WI38 (cell line): ENCODE results near the gene ROR1.

Experiments
- H3K4me3 ChIP-seq: 2 replicates; pipeline ENCODE4 v1.5.1; 2011; ENCODE audit warnings: low read depth, mild to moderate bottlenecking, control low read depth, low read length
- TF ChIP-seq, protein P1 (sequence below): IDR thresholded peaks from 2 replicates; pipeline ENCODE4 v1.5.1; 2012; ENCODE audit warnings: low read depth, mild to moderate bottlenecking, control low read depth, low read length

Gene ROR1

DNA sequence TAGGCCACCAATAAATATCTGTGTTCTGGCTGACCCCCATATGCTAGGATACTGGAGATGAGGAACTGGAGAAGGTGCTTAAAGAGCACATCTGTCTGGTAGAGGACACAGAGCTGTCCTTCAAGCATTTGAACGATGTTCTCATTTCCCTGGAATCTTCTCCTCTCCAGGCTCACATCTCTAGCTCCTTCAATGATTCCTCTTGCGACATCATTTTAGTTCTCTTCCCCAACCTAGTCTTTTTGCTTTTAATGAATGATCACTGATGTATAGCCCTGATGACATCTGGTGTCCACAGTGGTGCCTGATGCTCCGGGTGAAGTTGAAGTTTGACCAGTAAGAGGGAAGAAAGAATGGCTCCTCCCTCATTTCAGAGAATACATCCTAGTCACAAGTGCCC is 348.8 kb downstream of the ROR1 start:
- TF ChIP-seq, protein P1, sequence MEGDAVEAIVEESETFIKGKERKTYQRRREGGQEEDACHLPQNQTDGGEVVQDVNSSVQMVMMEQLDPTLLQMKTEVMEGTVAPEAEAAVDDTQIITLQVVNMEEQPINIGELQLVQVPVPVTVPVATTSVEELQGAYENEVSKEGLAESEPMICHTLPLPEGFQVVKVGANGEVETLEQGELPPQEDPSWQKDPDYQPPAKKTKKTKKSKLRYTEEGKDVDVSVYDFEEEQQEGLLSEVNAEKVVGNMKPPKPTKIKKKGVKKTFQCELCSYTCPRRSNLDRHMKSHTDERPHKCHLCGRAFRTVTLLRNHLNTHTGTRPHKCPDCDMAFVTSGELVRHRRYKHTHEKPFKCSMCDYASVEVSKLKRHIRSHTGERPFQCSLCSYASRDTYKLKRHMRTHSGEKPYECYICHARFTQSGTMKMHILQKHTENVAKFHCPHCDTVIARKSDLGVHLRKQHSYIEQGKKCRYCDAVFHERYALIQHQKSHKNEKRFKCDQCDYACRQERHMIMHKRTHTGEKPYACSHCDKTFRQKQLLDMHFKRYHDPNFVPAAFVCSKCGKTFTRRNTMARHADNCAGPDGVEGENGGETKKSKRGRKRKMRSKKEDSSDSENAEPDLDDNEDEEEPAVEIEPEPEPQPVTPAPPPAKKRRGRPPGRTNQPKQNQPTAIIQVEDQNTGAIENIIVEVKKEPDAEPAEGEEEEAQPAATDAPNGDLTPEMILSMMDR = no peak
- H3K4me3 ChIP-seq = no peak overlapping the region

DNA sequence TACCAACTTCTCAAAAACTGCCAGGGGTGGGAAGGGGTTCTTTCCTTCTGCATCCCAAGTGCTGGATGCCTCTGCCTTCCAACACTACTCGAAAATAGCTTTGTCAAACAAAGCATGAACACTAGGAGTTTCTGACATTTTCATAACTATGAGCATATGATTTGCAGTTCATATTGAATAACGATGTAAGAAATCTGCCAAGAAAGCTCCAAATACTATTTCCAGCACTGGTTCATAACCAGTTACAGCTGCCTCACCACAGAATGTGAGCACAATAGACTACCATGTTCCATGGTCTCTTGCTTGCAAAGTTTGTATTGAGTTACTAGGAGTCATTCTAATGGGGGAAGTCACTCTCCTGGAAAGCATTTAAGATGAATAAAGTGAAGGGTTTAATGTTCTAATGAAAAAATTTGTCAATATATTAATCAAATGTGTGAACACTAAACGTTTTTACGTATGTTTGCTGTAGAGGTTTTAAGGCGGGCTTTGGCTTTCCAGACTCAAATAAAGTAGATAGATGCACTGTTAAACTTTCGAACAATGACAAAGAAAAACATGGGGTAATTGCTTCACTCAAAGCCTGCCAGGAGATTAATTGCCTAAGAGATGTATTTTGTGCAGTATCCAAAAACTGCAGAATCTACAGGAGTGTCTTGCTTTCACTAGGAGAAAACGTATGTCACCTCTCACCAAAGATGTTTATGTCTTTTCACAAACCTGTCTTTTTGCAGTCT is 351.1 kb downstream of the ROR1 start:
- TF ChIP-seq, protein P1 = no peak
- H3K4me3 ChIP-seq = no peak overlapping the region

DNA sequence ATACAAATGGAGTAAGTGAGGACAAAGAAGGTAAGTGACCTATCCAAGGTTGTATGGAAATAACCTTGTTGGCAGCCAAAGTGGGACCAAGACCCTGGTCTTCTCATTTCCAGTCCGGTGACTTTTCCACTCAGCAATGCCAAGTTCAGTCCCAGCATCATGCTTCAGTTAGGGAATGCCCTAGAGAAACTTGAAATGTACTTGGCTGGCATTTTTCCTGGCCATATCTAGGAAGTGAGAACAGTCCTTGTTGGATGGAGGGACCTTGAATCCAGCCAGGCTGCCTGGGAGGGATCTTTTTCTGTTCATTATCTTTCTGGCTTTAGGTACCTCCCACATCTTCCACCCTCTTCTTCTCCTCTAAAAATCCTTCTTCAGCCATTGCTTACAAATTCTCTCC is 352.8 kb downstream of the ROR1 start:
- H3K4me3 ChIP-seq = no peak overlapping the region

DNA sequence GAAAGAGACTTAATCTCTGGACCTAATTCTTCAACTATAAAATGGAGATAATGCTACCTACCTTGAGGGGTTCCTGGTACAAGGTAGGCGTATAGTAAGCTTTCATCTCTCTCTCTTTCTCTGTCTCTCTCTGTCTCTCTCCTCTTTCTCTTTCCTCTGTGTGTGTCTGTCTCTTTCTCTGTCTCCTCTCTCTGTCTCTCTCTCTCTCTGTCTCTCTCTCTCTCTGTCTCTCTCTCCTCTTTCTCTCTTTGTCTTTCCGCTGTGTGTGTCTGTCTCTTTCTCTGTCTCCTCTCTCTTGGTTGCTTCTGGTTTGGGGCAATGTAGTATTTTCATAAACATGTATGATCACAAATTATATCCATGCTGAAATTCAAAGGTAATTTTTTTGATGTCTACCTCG is 353.5 kb downstream of the ROR1 start:
- H3K4me3 ChIP-seq = no peak overlapping the region
- TF ChIP-seq, protein P1 = no peak

More for the DNA sequence above, 352.8 kb downstream of the ROR1 start:
- TF ChIP-seq, protein P1 = no peak

DNA sequence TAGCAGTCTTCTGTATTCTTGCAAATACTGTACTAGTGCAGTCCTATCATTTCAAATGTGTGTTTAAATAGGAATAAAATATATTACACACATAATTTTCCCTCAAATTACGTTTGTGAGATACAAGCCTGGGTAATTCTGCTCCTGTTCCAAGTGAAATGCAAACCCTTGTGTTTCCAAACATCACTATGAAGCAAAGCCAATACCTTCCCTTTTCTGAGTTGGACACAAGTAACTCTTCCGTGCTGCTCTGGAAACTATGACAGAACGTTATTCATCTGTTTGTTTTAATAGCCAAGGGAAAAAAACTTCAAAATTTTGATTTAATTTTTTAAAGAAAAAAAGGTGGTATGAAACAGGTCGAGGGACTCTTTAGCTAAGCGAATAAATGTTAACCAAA is 355.9 kb downstream of the ROR1 start:
- TF ChIP-seq, protein P1 = no peak

DNA sequence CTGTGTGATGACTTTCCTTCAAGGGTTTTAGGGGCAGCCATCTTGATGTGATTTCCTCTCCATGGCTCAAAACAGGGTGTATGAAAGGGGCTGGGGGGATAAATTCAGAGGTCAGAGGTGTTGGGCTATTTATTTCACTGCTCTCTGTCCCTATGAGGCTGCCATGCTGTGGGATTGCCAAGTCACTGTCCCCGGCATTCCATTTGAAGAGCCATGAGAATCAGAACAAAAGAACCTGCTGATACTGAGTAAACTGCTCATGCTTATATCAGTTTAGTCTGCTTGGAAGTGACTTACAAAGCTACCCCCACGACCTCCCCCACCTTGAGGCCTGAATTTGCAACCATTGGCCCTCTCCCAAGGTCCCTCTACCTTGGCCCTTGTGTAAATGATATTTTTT is 357.3 kb downstream of the ROR1 start:
- TF ChIP-seq, protein P1 = no peak
- H3K4me3 ChIP-seq = no peak overlapping the region

More for the DNA sequence above, 355.9 kb downstream of the ROR1 start:
- no peak overlapping the region for H3K4me3 ChIP-seq

DNA sequence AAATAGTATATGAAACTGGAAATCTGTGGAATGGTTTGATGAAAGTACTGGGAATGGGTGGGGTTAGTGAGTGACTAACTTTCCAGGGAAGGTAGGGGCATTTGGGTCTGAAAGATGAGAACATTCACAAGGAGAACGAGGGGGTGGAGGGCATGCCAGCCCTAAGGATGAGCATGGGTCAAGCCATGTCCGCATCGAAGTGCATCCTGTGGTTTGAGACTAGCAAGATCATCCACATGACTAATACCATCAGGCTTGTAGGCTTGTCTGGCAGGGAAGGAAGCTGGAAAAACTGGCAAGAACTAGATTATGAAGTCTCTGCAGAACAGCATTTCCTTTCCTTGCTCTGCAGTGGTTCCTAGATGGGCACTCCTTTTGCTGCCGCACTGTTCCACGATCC is 359.2 kb downstream of the ROR1 start:
- TF ChIP-seq, protein P1 = no peak
- no peak overlapping the region for H3K4me3 ChIP-seq
